K562 (cell line): ENCODE data around the gene NF1.

ENCODE experiments used
- ATF2 ChIP-seq: sonication (generic); formaldehyde crosslinking; IDR thresholded peaks from 2 replicates; pipeline ENCODE4 v1.8.1; 2022; ENCODE audit warnings: missing genetic modification reagents
- BRD4 ChIP-seq: fragments of 200-600 bp; sonication (generic); IDR thresholded peaks from 2 replicates; pipeline ENCODE4 v1.6.1; 2017; ENCODE audit warnings: inconsistent platforms
- EP300 ChIP-seq: IDR thresholded peaks from 2 replicates; pipeline ENCODE4 v1.6.1; 2012; ENCODE audit warnings: low read length, improper control_type of control experiment
- ETV5 ChIP-seq: sonication (generic); formaldehyde crosslinking; IDR thresholded peaks from 2 replicates; pipeline ENCODE4 v1.4.0; 2020; ENCODE audit warnings: low read depth, mild to moderate bottlenecking, missing genetic modification reagents
- SMC3 ChIP-seq: conservative IDR thresholded peaks from 2 replicates; pipeline ENCODE4 v1.6.1; 2011; ENCODE audit warnings: low read depth, low read length, improper control_type of control experiment; ENCODE audit not compliant: insufficient read depth
- SRSF3 ChIP-seq: fragments of 200-400 bp; formaldehyde crosslinking; IDR thresholded peaks from 2 replicates; pipeline ENCODE4 v1.6.1; 2016; ENCODE audit warnings: mild to moderate bottlenecking, low read length, moderate library complexity; ENCODE audit not compliant: insufficient read depth

- TF ChIP-seq ATF2 (CRISPR knock-in tag) (no peak), EP300 (no peak), ETV5 (CRISPR knock-in tag) (no peak), SRSF3 (no peak), SMC3 (no peak), BRD4 (no peak)
Measured at GRCh38 chr17:31053071-31053470, 41.7 kb upstream of the NF1 start.
